Measurements from ENCODE around the gene KRT6A.

KRT6A gene

GRCh38 chr12:52487211-52487610, 5.8 kb downstream of the KRT6A start:
- no peak for ATAC-seq (ENCODE audit: insufficient read depth, low read depth)
- no peak overlapping the region for H3K4me2 ChIP-seq (ENCODE audit: insufficient read depth, low read length)

GRCh38 chr12:52486166-52487105, 6.6 kb downstream of the KRT6A start:
- Histone ChIP-seq H3K79me2 (ENCODE audit: insufficient read depth, low read length) (no peaks in the 10 kb centered on the region), H3K4me2 (ENCODE audit: insufficient read depth, low read length) (no peak overlapping the region), H3K4me1 (ENCODE audit: insufficient read depth, low read length) (no peaks in the 10 kb centered on the region), H3K27ac (ENCODE audit: low read length) (no peak overlapping the region), H3K36me3 (ENCODE audit: insufficient read depth, low read length) (no peaks in the 10 kb centered on the region), H3K9ac (ENCODE audit: low read depth, low read length) (no peak overlapping the region), H4K20me1 (ENCODE audit: insufficient read depth, low read length) (no peaks in the 10 kb centered on the region), H3K4me3 (ENCODE audit: low read depth in 1 of 2, low read length in 2 of 2) (no peak overlapping the region), H3K27me3 (ENCODE audit: insufficient read depth, low read length, poor library complexity) (peaks cover under 1% of the 10 kb centered on the region), H2AFZ (ENCODE audit: low read depth, low read length) (no peak overlapping the region), H3K9me3 (ENCODE audit: insufficient read depth, low read length, severe bottlenecking) (no peaks in the 10 kb centered on the region)
- ATAC-seq (ENCODE audit: insufficient read depth, low read depth) = no peak
- DNase-seq = no peak
- TF ChIP-seq EZH2 (IDR thresholded peaks at IDR 0.05; ENCODE audit: borderline replicate concordance, low read depth, low read length, severe bottlenecking) = no peak
- TF ChIP-seq CTCF (IDR thresholded peaks at IDR 0.05; ENCODE audit: borderline replicate concordance, extremely low read depth, low read length, poor library complexity, severe bottlenecking) = no peak

More at GRCh38 chr12:52487211-52487610, 5.8 kb downstream of the KRT6A start:
- H3K79me2 ChIP-seq (ENCODE audit: insufficient read depth, low read length) = no peaks in the 10 kb centered on the region
- H3K9ac ChIP-seq (ENCODE audit: low read depth, low read length) = no peak overlapping the region
- no peaks in the 10 kb centered on the region for H4K20me1 ChIP-seq (ENCODE audit: insufficient read depth, low read length)
- H3K36me3 ChIP-seq (ENCODE audit: insufficient read depth, low read length) = no peaks in the 10 kb centered on the region
- H3K4me1 ChIP-seq (ENCODE audit: insufficient read depth, low read length) = no peaks in the 10 kb centered on the region
- H2AFZ ChIP-seq (ENCODE audit: low read depth, low read length) = no peak overlapping the region
- DNase-seq = no peak
- TF ChIP-seq EZH2 (IDR thresholded peaks at IDR 0.05; ENCODE audit: borderline replicate concordance, low read depth, low read length, severe bottlenecking) (no peak), CTCF (IDR thresholded peaks at IDR 0.05; ENCODE audit: borderline replicate concordance, extremely low read depth, low read length, poor library complexity, severe bottlenecking) (no peak)
- no peak overlapping the region for H3K4me3 ChIP-seq (ENCODE audit: low read depth in 1 of 2, low read length in 2 of 2)
- no peak overlapping the region for H3K27ac ChIP-seq (ENCODE audit: low read length)
- H3K27me3 ChIP-seq (ENCODE audit: insufficient read depth, low read length, poor library complexity) = peaks cover 5% of the 10 kb centered on the region
- no peaks in the 10 kb centered on the region for H3K9me3 ChIP-seq (ENCODE audit: insufficient read depth, low read length, severe bottlenecking)

- Histone ChIP-seq H3K4me2 (ENCODE audit: insufficient read depth, low read length) (no peak overlapping the region), H3K4me3 (ENCODE audit: low read depth in 1 of 2, low read length in 2 of 2) (no peak overlapping the region), H3K4me1 (ENCODE audit: insufficient read depth, low read length) (no peaks in the 10 kb centered on the region), H2AFZ (ENCODE audit: low read depth, low read length) (no peak overlapping the region), H3K9me3 (ENCODE audit: insufficient read depth, low read length, severe bottlenecking) (no peaks in the 10 kb centered on the region), H3K27me3 (ENCODE audit: insufficient read depth, low read length, poor library complexity) (no peaks in the 10 kb centered on the region), H3K36me3 (ENCODE audit: insufficient read depth, low read length) (no peaks in the 10 kb centered on the region), H3K27ac (ENCODE audit: low read length) (no peak overlapping the region), H4K20me1 (ENCODE audit: insufficient read depth, low read length) (no peaks in the 10 kb centered on the region), H3K9ac (ENCODE audit: low read depth, low read length) (no peak overlapping the region), H3K79me2 (ENCODE audit: insufficient read depth, low read length) (no peaks in the 10 kb centered on the region)
- DNase-seq (no peak), ATAC-seq (ENCODE audit: insufficient read depth, low read depth) (no peak)
- TF ChIP-seq CTCF (IDR thresholded peaks at IDR 0.05; ENCODE audit: borderline replicate concordance, extremely low read depth, low read length, poor library complexity, severe bottlenecking) (no peak), EZH2 (IDR thresholded peaks at IDR 0.05; ENCODE audit: borderline replicate concordance, low read depth, low read length, severe bottlenecking) (no peak)
Measured at GRCh38 chr12:52480073-52480472, 13.0 kb downstream of the KRT6A start.

Measured in DND-41 (cell line).